DOHH2 (cell line): ENCODE results near the gene CLDN17.

Experiments used
- H3F3A ChIP-seq: fragments of 200-600 bp; sonication (generic), shearing (Covaris generic); 2 replicates; pipeline ENCODE4 v1.6.0; 2016; ENCODE audit warnings: antibody characterized with exemption, mild to moderate bottlenecking; ENCODE audit not compliant: control insufficient read depth, insufficient read depth
- H3K27ac ChIP-seq: fragments of 200-600 bp; sonication (generic); 2 replicates; pipeline ENCODE4 v1.5.1; 2014; ENCODE audit warnings: low read depth, mild to moderate bottlenecking, low read length, moderate library complexity
- H3K27me3 ChIP-seq: fragments of 200-600 bp; sonication (generic); 2 replicates; pipeline ENCODE4 v1.6.1; 2014; ENCODE audit warnings: mild to moderate bottlenecking, low read length, mixed read lengths; ENCODE audit not compliant: control insufficient read depth
- H3K36me3 ChIP-seq: fragments of 200-600 bp; sonication (generic); 2 replicates; pipeline ENCODE4 v1.6.1; 2014; ENCODE audit warnings: mild to moderate bottlenecking, low read length, moderate library complexity, mixed read lengths; ENCODE audit not compliant: control insufficient read depth
- H3K4me1 ChIP-seq: fragments of 200-600 bp; sonication (generic); 2 replicates; pipeline ENCODE4 v1.6.1; 2014; ENCODE audit warnings: mild to moderate bottlenecking, low read length, mixed read lengths; ENCODE audit not compliant: control insufficient read depth
- H3K4me2 ChIP-seq: fragments of 200-600 bp; sonication (generic); 2 replicates; pipeline ENCODE4 v1.6.0; 2014; ENCODE audit warnings: mild to moderate bottlenecking, low read length, moderate library complexity
- H3K4me3 ChIP-seq: fragments of 200-600 bp; sonication (generic); 2 replicates; pipeline ENCODE4 v1.5.1; 2014; ENCODE audit warnings: mild to moderate bottlenecking, low read length, mixed read lengths
- H3K79me2 ChIP-seq: fragments of 200-600 bp; sonication (generic); 2 replicates; pipeline ENCODE4 v1.6.1; 2014; ENCODE audit warnings: mild to moderate bottlenecking, low read length, mixed read lengths; ENCODE audit not compliant: control insufficient read depth
- H3K9me2 ChIP-seq: fragments of 200-600 bp; sonication (generic); replicated peaks from 2 replicates; pipeline ENCODE4 v1.6.1; 2014; ENCODE audit warnings: mild to moderate bottlenecking, low read length, mixed read lengths; ENCODE audit not compliant: control insufficient read depth
- H3K9me3 ChIP-seq: fragments of 200-600 bp; sonication (generic); 2 replicates; pipeline ENCODE4 v1.6.1; 2014; ENCODE audit warnings: antibody characterized with exemption, low read length, mixed read lengths; ENCODE audit not compliant: control insufficient read depth, insufficient read depth
- H4K20me1 ChIP-seq: fragments of 200-600 bp; sonication (generic); 2 replicates; pipeline ENCODE4 v1.6.0; 2014; ENCODE audit warnings: low read depth, mild to moderate bottlenecking, antibody characterized with exemption, low read length, moderate library complexity; ENCODE audit not compliant: control insufficient read depth, insufficient read depth
- EZH2phosphoT487 ChIP-seq: fragments of 200-600 bp; sonication (generic); IDR thresholded peaks from 2 replicates; pipeline ENCODE4 v1.6.1; 2017; ENCODE audit warnings: borderline replicate concordance, mild to moderate bottlenecking, antibody characterized with exemption, low read length, moderate library complexity, mixed read lengths
- TF ChIP-seq, protein P1 (sequence below): fragments of 200-600 bp; sonication (generic); IDR thresholded peaks from one replicate; pipeline ENCODE4 v1.5.1; 2014; ENCODE audit warnings: antibody characterized with exemption, mild to moderate bottlenecking, low read depth, low read length; ENCODE audit not compliant: poor library complexity, severe bottlenecking

Gene CLDN17, protein sequence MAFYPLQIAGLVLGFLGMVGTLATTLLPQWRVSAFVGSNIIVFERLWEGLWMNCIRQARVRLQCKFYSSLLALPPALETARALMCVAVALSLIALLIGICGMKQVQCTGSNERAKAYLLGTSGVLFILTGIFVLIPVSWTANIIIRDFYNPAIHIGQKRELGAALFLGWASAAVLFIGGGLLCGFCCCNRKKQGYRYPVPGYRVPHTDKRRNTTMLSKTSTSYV

DNA sequence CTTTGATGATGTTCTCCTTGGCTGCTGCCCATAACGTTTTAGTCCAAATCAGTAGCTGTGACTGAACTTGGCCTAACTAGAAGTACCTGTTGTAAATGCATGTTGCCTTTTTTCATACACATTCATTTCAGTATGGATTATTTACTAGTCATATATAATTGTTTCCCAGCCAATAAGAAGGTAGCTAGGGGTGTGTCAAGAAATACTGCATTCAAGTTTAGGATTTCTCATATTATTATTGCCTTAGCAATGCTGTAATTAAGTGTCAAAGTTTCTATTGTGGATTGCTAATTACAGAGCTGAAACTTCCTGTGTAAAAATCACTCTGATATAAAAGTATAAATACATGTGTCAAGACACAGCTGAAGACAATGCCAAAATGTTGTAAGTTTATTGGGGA is at the start of gene CLDN17:
CLDN17 (minus strand) TSS at position 101 of the 400 bp plus-strand sequence. CDS start 188 bp downstream, outside the sequence.
- Histone ChIP-seq H4K20me1 (no peaks in the 10 kb centered on the region), H3K36me3 (no peaks in the 10 kb centered on the region), H3K9me3 (no peaks in the 10 kb centered on the region), H3K27me3 (no peaks in the 10 kb centered on the region), H3K4me2 (no peak within 1 kb of the TSS), H3K4me1 (no peaks in the 10 kb centered on the region), H3K27ac (no peak within 1 kb of the TSS), H3K4me3 (no peak within 1 kb of the TSS), H3F3A (no peaks in the 10 kb centered on the region), H3K79me2 (no peaks in the 10 kb centered on the region), H3K9me2 (no peaks in the 10 kb centered on the region)
- TF ChIP-seq, protein P1, sequence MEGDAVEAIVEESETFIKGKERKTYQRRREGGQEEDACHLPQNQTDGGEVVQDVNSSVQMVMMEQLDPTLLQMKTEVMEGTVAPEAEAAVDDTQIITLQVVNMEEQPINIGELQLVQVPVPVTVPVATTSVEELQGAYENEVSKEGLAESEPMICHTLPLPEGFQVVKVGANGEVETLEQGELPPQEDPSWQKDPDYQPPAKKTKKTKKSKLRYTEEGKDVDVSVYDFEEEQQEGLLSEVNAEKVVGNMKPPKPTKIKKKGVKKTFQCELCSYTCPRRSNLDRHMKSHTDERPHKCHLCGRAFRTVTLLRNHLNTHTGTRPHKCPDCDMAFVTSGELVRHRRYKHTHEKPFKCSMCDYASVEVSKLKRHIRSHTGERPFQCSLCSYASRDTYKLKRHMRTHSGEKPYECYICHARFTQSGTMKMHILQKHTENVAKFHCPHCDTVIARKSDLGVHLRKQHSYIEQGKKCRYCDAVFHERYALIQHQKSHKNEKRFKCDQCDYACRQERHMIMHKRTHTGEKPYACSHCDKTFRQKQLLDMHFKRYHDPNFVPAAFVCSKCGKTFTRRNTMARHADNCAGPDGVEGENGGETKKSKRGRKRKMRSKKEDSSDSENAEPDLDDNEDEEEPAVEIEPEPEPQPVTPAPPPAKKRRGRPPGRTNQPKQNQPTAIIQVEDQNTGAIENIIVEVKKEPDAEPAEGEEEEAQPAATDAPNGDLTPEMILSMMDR: no peak
- TF ChIP-seq EZH2phosphoT487: no peak

DNA sequence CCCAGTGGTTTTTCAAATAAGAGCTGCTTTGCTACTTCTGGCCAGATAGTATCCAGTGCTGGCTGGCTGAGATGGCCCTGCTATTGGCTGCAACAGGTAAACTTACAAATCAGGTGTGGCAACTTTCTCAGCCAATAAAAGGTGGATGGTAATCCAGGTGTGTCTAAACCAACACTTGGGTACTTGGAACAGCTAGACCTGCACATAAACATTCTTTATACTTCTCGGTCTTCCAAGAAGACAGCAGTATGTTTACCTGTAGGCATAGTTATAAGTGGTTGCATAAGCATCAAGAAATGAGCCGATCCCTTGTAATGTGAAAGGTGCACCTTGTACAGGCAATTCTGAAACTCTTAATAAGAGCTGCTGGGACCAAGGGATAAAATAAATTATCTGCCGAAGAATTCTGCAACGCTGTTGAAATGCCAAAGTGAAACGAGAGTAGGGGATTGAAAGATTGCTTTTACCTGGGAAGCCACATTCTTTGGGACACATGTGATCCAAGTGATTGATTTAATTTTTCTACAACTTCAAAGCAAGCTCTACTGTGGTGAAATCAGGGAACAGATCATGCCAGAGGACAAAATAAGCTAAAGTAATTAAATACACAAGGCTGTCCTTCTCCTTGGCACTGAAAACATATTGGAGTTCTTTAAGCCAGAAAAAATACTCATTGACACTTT is 49.6 kb upstream of the CLDN17 start, which contains the start of gene CLDN8:
CLDN8 (minus strand) TSS at position 57 of the 683 bp plus-strand sequence. CDS start 172 bp downstream, outside the sequence.
- Histone ChIP-seq H3K4me1 (no peaks in the 10 kb centered on the region), H3K36me3 (no peaks in the 10 kb centered on the region), H3K4me3 (no peak within 1 kb of the TSS), H3K9me2 (no peaks in the 10 kb centered on the region), H3K4me2 (no peak within 1 kb of the TSS), H4K20me1 (no peaks in the 10 kb centered on the region), H3F3A (no peaks in the 10 kb centered on the region), H3K9me3 (no peaks in the 10 kb centered on the region), H3K27me3 (no peaks in the 10 kb centered on the region), H3K27ac (no peak within 1 kb of the TSS), H3K79me2 (no peaks in the 10 kb centered on the region)
- TF ChIP-seq, protein P1: no peak
- TF ChIP-seq EZH2phosphoT487: no peak

DNA sequence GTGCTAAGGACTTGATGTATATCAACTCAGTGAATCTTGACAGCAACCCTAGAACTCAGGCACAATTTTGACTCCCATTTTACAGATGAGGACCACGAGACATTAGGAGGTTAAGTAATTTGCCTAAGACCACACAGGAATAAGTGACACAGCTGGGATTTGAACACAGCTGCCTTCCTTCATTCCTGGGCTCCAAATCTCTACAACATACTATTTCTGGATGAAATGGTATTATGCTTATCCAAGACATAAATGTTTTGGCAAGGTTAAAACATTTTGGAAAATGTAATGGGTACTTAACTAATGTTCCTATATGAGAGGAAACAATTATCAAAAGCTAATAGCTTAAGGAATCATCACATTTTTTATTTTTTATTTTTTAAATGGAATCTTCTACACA is 44.5 kb upstream of the CLDN17 start:
- no peaks in the 10 kb centered on the region for H3K27me3 ChIP-seq
- H3K9me3 ChIP-seq: no peaks in the 10 kb centered on the region
- H3K79me2 ChIP-seq: no peaks in the 10 kb centered on the region
- no peaks in the 10 kb centered on the region for H3K9me2 ChIP-seq
- no peaks in the 10 kb centered on the region for H3K36me3 ChIP-seq
- H3K4me2 ChIP-seq: no peak overlapping the region
- H3K4me3 ChIP-seq: no peak overlapping the region
- H3K4me1 ChIP-seq: no peaks in the 10 kb centered on the region
- H3K27ac ChIP-seq: no peak overlapping the region
- H4K20me1 ChIP-seq: no peaks in the 10 kb centered on the region
- TF ChIP-seq EZH2phosphoT487: no peak
- TF ChIP-seq, protein P1: no peak
- H3F3A ChIP-seq: no peaks in the 10 kb centered on the region
